Fibroblast of the aortic adventitia (primary cell): Measurements from ENCODE around the gene PRSS21. TPM values are rescaled to one million over a fixed set of nuclear protein-coding genes. Genes with fewer than 3 reads are reported as not detected.

Experiments used
- DNase-seq: peaks from one replicate; pipeline ENCODE4 v3.0.0-alpha.2; 2010; ENCODE audit warnings: low read depth
- H3K4me3 ChIP-seq: 2 replicates; pipeline ENCODE4 v1.5.1; 2011; ENCODE audit warnings: low read depth, mild to moderate bottlenecking, control low read depth, low read length, moderate library complexity
- total RNA-seq: library from RNA; depleted of rRNA; stranded (reverse); fragments of >200 nt; gene quantifications from 2 replicates; pipeline ENCODE4 v1.2.3, GENCODE V29; 2012; ENCODE audit warnings: low replicate concordance
- TF ChIP-seq, protein P1 (sequence below): IDR thresholded peaks from 2 replicates; pipeline ENCODE4 v1.5.1; 2011; ENCODE audit warnings: mild to moderate bottlenecking, low read length, control low read depth, inconsistent platforms; ENCODE audit not compliant: insufficient read depth

PRSS21 gene
- total RNA-seq, 1 donor: 0.27 TPM

DNA sequence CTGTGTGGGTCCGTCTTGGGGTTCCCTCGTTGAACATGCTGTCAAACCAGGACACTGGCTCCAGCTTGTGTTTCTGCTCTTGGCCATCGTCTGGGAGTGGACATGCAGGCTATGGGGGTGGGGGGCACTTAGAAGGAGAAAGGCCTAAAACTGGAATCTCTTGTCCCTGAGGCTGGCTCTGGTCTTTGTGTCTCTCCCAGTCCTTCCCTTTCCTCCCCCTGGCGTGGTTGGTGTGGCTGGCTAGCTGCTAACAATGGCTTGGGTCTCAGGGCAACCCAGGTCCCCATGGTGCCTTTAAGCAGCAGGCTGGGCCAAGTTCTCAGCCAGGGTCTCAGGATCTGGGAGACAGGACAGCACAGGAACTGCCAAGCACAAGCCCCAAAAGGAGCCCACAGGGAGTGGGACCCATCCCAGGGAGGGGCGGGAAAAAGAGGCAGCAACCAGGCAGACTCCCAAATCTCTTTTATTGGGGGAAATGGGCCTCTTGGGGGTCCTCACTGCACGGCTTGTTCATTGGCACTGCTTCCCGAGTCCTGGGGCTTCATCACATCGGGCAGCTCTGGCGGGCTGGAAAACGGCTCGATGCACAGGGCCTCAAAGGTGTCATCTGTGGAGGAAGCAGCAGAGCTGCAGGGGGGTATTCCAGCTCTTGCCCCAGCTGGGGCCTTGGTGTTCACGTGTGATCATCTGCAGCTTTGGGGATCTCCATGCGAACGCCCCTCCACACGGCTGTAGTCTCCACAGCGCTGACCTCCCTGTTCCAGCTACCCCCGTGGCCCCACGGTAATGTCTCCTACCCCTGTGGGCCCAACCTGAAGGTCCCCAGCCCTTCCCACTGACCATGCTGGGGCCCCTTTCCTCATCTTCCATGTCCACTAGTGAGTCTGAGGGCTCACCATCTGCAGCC is 45.3 kb upstream of the PRSS21 start:
- H3K4me3 ChIP-seq: no peak overlapping the region
- TF ChIP-seq, protein P1, sequence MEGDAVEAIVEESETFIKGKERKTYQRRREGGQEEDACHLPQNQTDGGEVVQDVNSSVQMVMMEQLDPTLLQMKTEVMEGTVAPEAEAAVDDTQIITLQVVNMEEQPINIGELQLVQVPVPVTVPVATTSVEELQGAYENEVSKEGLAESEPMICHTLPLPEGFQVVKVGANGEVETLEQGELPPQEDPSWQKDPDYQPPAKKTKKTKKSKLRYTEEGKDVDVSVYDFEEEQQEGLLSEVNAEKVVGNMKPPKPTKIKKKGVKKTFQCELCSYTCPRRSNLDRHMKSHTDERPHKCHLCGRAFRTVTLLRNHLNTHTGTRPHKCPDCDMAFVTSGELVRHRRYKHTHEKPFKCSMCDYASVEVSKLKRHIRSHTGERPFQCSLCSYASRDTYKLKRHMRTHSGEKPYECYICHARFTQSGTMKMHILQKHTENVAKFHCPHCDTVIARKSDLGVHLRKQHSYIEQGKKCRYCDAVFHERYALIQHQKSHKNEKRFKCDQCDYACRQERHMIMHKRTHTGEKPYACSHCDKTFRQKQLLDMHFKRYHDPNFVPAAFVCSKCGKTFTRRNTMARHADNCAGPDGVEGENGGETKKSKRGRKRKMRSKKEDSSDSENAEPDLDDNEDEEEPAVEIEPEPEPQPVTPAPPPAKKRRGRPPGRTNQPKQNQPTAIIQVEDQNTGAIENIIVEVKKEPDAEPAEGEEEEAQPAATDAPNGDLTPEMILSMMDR: no peak
- no peak for DNase-seq

DNA sequence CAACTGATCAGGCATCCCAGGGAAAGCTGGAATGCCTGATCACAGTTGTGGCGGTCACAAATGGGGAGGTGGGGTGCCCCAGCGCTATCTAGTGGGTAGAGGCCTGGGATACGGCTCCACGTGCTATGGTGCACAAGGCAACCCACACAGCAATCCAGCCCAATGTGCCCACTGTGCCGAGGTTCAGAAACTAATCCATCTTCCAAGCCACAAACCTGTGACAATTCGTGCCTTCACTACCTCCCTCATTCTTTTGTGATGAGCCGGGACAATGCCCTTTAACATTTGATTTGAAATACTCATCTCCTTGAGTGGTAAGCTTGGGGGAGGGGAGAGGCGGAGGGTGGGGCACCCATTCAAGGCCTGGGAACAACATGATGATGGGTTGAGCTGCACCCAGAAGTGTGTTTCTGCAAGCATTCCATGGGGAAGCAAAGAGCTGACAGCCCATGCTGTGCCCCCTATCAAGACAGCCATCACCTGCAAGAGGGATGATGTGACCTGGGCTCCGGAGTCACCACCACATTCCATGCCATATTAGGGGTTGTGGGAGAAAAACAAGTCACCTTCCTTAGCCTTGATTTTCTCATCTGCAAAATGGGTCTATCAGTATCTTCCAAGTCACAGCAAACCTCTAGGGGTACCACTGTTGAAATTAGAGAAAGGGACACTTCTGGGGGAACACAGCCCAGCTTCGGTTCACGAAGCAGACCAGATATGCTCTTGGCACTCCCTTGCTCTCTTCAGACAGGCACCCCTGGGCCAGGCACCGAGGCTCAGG is 43.7 kb upstream of the PRSS21 start:
- no peak for DNase-seq
- H3K4me3 ChIP-seq: no peak overlapping the region
- TF ChIP-seq, protein P1: no peak

DNA sequence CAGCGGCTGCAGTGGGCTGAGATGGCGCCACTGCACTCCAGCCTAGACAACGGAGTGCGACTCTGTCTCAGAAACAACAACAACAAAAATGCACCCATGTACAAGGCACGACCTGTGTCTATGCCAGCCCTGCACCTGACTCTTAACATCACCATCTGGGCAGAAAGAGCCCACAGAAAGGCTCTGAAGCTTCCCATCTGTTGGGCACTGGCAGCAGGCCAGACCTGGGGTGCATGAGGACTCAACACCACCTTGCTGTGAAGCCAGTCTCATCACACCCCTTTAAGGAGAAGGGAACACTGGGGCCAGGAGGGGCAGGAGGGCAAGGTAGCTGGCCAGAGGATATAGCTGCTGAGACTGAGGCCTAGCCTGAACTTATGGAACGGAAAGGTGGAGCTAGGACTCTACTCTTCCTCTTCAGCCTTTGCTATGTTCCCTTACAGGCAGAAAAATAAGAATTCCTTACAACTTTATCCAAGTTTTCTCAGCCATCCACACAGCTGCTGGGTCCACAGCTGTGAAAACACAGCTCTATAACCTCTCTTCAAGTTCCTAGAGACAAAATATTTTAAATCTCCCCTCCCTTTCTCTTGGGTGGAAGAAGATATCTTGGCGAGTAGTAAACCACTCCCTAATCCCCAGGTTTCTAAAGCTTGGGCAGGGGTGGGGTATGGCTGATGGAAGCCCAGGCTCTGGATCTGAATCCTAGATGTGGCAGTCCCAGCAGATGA is 42.7 kb upstream of the PRSS21 start:
- TF ChIP-seq, protein P1: no peak
- H3K4me3 ChIP-seq: no peak overlapping the region
- no peak for DNase-seq

DNA sequence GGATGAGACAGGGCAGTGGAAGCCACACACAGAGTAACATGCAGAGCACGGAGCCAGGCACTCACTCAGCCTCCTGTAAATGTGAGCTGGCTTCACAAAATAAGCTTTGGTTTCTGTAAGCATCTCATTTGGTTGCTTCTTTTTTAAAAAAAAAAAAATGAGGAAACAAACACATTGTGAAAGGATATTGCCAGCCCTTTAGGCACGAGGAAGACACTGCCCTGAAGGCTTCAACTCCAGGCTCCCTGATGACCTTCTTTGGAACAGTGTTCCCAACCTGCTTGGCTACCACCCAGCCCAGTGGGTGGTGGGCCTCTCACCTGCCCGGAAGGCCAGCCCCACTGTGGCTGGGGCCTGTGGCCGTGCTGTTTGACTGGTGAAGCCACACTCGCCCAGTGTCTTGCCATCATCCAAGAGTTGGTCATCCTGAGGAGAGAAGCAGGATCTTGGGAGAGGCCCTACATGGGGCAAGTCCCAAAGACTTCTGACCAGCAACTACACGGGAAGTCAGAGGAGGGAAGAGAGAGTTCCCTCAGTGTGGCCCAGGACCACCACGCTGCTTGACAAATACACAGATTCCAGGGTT is 41.8 kb upstream of the PRSS21 start:
- H3K4me3 ChIP-seq: peak overlapping the region; percentile 25
- TF ChIP-seq, protein P1: no peak

DNA sequence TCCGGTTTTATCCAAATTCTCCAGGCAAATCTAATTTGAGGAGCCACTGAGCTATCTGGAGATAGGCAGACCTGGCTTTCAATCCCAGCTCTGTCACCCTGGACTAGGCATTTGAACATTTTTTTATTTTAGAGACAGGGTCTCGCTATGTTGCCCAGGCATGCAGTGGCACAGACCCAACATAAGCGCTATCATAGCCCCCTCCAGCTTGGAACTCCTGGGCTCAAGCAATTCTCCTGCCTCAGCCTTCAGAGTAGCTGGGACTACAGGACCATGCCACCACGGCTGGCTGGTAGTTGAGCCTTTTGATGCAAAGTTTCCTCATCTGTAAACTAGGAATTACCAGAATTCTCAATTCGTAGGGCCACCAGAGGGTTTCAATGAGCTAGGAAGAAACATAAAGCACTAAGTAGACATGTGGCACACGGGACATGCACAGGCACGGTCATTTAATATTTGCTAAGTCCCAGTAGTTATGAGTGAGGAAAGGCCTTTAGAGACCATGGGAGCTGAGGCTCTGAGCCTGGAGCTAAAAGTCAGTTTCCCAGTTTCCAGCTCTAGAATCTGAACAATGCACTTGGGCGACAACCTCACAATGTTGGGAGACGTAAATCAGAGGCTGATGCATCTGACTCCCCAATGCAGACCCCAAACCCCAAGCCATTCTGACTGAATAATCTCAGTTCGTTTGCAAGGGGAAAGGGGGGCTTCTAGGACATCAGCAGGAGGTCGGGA is 41.1 kb upstream of the PRSS21 start:
- TF ChIP-seq, protein P1: no peak
- no peak for DNase-seq

More for the DNA sequence above, 41.8 kb upstream of the PRSS21 start:
- DNase-seq: no peak

More for the DNA sequence above, 41.1 kb upstream of the PRSS21 start:
- H3K4me3 ChIP-seq: peak overlapping the region; percentile 88
